GM20431 (cell line): Measurements from ENCODE around the gene ENAM.

Source experiments
- in situ Hi-C: fragments of 300-500 bp; cut with MseI, MboI; formaldehyde crosslinking; loops from one replicate; pipeline ENCODE4 v1.15.0; 2020; ENCODE audit warnings: low sequenced_read_pairs; ENCODE audit not compliant: unreplicated experiment

ENAM gene

GRCh38 chr4:70628444-70628843 is at the start of gene ENAM:
TSS of gene ENAM (plus strand) at chr4:70628744. CDS start at chr4:70629501, 757 bp downstream.
- in situ Hi-C loops: no loop called here

DNA sequence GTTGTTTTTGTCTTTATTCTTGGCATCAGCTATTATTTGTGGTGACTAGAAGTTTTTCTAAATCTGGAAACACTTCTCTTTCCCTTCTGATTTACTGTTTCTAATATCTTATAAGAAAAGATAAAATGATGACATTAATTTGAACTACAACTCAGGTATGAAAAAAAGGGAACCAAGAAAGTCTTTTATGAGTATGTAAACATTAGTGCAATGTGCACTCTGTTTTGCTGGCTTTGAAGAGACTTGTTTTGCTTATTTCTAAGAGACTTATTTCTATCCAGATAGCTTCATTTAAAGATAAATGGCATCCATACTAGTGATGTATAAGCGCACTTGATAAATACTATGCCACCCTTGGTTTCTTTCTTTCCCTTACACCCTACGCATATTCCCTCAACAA is 46.6 kb upstream of the ENAM start:
- in situ Hi-C loops: no loop called here

- in situ Hi-C loops: no loop called here
Measured at GRCh38 chr4:70583952-70584834, 44.4 kb upstream of the ENAM start.

DNA sequence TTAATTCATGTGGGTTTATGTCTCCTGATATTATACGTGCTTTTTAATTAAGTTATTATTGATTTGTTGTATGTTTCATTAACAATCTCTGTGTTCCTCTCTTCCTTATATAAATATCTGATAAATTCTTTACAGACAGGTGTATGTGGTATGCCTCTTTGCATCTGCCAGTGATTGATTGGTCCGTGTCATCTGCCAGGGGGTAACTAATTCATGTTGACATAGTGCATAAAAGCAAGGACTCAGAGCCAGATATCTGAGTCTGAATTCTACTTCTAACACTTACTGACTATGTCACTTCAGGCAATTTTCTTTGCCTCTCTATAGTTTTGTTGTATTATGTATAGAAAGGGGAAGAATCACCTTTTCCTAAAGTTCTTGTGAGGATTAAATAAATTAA is 41.7 kb upstream of the ENAM start:
- in situ Hi-C loops: no loop called here

DNA sequence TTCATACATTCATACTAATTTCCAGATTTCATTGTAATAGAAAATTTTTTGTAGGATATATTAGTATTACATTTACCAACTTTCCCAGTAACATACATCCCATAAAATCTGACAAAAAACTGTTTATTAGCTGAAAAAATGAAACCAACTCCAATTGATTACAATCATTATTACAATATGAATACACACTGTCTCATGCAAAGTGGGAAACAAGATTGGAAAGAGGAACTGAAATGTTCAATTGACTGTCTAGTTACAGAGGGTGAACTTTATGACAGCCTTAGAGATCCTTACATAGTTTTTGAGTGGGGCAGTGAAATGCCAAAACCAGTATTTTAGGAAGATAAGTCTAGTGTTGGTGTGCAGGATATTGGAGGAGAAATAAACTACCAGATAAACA is 38.8 kb upstream of the ENAM start:
- in situ Hi-C loops: no loop called here

GRCh38 chr4:70591955-70592582 is 36.5 kb upstream of the ENAM start, which contains the start of gene AMBN:
TSS of gene AMBN (plus strand) at chr4:70592256. CDS start at chr4:70592359, 103 bp downstream.
- in situ Hi-C loops: no loop called here

GRCh38 chr4:70594196-70594595 is 34.3 kb upstream of the ENAM start:
- in situ Hi-C loops: no loop called here

DNA sequence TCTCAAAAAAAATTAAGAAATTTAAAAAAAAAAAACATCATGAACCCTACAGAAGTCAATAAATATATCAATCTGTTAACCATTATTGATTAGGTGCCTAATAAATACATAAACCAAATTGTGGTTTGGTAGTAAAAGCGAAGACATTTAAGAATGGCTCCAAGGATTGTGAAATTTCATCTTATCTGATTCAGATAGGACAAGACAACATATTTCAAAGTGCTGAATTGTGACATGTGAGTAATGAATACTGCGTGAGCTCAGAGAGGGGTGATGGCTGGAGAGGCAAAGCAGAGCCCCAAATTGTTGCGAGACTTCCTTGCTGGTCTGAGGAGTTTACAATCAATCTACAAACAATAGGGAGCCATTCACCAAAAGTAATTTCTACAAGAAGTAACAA is 28.2 kb upstream of the ENAM start:
- in situ Hi-C loops: no loop called here

- in situ Hi-C loops: no loop called here
Measured at GRCh38 chr4:70600977-70601376, 27.6 kb upstream of the ENAM start.

GRCh38 chr4:70601422-70602039 is 27.0 kb upstream of the ENAM start:
- in situ Hi-C loops: no loop called here

GRCh38 chr4:70603856-70604255 is 24.7 kb upstream of the ENAM start:
- in situ Hi-C loops: no loop called here

GRCh38 chr4:70606459-70606858 is 22.1 kb upstream of the ENAM start:
- in situ Hi-C loops: no loop called here

DNA sequence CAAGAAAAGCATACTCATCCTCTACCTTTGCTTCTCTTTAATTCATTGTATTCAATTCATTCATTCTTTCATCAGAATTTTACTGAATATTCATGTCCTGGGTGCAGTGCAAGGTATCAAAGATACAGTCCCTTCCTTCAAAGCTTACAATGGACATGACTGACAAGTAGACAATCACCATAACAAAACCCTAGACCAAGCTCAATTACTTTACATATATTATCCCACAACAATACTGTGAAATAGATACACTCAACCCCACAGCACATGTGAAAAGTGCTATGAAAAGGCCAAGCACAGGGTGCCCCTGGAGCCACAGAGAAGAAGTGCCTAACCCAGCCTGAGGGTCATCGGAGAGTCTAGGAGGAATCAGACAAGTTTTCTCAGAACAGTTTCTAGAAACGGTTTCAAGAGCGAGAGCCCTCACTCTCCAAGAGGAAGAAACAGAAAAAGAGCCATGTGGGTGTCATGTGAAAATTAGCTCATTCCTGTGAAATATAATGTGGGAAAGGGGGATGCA is 21.1 kb upstream of the ENAM start:
- in situ Hi-C loops: no loop called here

GRCh38 chr4:70608324-70608723 is 20.2 kb upstream of the ENAM start:
- in situ Hi-C loops: no loop called here

DNA sequence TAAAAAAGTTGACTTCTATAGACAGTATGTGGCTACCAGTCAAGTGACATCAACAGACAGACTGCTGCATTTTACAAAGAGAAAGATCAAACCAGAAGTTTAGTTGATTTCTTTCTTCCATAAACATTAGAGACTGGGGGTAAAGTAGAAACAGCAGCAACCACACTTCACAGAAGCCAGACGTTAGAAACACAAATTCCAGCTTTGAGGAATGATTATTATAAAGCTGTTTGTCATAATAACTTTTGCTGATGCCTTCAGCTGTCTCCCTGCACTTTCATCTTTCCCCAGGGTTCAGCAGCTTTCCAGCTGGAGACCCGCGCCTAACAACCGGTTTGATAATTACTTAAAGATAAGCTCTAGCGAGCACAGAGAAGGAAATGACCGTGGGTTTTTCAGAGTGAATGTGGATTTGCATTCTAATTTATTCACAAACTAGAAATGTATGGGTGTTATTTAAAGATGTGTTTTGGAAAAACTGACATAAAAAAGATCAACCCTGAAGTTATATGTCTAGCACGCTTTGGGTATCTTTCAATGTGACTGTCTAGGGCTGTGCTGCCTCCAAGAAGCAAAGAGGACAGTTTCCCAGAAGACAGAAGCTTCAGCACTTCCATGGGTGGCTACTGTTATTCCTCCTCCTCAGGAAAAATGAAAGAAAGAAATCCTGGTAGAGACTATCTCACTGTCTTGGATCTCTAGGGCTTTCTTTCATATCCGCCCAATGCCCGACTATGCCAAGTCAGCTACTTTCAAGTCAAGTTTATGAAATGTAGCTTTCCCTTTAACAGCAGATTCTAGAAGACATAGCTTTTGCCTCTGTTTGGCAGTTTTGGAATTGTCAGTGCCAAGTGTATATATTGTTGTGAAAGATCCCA is 15.0 kb upstream of the ENAM start:
- in situ Hi-C loops: no loop called here

- in situ Hi-C loops: no loop called here
Measured at GRCh38 chr4:70614184-70614555, 14.4 kb upstream of the ENAM start.

DNA sequence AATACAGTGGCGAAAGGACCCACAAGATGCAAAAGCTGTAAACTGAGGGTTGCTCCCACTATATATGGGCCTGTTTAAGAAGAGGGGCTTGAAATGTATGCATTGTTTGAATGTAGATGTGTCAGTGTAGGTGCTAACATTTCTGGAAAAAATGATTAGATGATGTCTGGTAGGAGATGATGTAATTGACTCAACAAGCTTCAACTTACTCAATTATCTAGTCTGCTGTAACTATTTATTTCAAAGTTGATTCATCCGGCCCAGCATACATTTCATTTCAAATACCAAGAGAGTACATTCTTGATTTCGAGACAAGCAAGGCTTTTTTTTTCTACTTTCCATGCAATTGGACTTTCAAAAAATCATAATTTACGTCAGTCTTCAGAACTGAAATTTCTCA is 9.3 kb upstream of the ENAM start:
- in situ Hi-C loops: no loop called here

- in situ Hi-C loops: no loop called here
Measured at GRCh38 chr4:70619778-70620177, 8.8 kb upstream of the ENAM start.

GRCh38 chr4:70623323-70623722 is 5.2 kb upstream of the ENAM start:
- in situ Hi-C loops: no loop called here

DNA sequence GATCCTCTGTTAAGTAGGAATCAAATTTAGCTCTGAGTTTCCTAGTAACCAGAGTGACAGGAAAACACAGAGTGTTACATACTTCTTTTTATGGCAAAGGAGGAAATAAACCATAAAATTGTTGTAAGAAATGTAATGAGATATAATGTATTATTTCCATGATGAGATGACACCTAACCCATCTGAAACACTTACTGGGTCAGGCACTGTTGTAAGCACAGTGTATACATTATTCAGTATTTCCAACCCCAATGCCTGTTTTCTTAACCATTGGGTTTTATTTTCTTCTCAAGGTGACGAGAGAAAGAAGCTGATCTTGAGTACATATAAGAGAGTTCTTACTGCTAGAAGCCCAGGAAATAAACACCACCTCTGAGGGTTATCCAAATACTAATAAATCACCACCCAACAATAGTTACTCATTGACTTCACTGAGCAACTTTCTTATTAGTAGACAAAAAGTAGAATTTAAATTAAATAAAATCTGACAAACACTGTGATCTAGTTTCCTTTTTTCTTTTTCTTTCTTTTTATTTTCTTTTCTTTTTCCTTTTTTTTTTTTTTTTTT is 4.2 kb upstream of the ENAM start:
- in situ Hi-C loops: no loop called here
